Stimulated activated naive CD8-positive, alpha-beta T cell treated with anti-CD3 and anti-CD28 coated beads, Interleukin-15, Interleukin-2, amounts not matched to agents 100 ng/mL and 50 ng/mL, for 24 hours (primary cell): ENCODE measurements around the gene TOP1.

Source experiments
- H3K27ac Mint-ChIP-seq: one replicate; pipeline ENCODE4 v1.8.0; 2021; ENCODE audit warnings: mild to moderate bottlenecking, mixed read lengths
- H3K27me3 Mint-ChIP-seq: one replicate; pipeline ENCODE4 v1.8.0; 2021; ENCODE audit warnings: mixed read lengths
- H3K36me3 Mint-ChIP-seq: one replicate; pipeline ENCODE4 v1.8.0; 2021; ENCODE audit warnings: low read depth, mixed read lengths
- H3K4me1 Mint-ChIP-seq: one replicate; pipeline ENCODE4 v1.8.0; 2021; ENCODE audit warnings: low read depth, mixed read lengths
- H3K4me3 Mint-ChIP-seq: one replicate; pipeline ENCODE4 v1.8.0; 2021; ENCODE audit warnings: mild to moderate bottlenecking, mixed read lengths
- H3K9me3 Mint-ChIP-seq: one replicate; pipeline ENCODE4 v1.8.0; 2021; ENCODE audit warnings: mixed read lengths

TOP1 gene

GRCh38 chr20:41154436-41155176 is 126.0 kb downstream of the TOP1 start:
- Mint-ChIP-seq H3K36me3 (peaks cover 16% of the 10 kb centered on the region), H3K9me3 (no peaks in the 10 kb centered on the region), H3K4me1 (peaks cover 97% of the 10 kb centered on the region), H3K4me3 (no peak overlapping the region), H3K27me3 (no peaks in the 10 kb centered on the region), H3K27ac (peak overlapping the region; percentile 88)

GRCh38 chr20:41155261-41155660 is 126.6 kb downstream of the TOP1 start:
- Mint-ChIP-seq H3K27ac (peak overlapping the region; percentile 88), H3K27me3 (no peaks in the 10 kb centered on the region), H3K9me3 (no peaks in the 10 kb centered on the region), H3K36me3 (peaks cover 23% of the 10 kb centered on the region), H3K4me1 (peaks cover 97% of the 10 kb centered on the region), H3K4me3 (no peak overlapping the region)

GRCh38 chr20:41158082-41158625 is 129.5 kb downstream of the TOP1 start:
- Mint-ChIP-seq H3K4me3 (peak overlapping the region; percentile 76), H3K9me3 (no peaks in the 10 kb centered on the region), H3K4me1 (peaks cover 95% of the 10 kb centered on the region), H3K27me3 (no peaks in the 10 kb centered on the region), H3K27ac (peak overlapping the region; percentile 99), H3K36me3 (peaks cover 44% of the 10 kb centered on the region)

- peak overlapping the region; percentile 99 for H3K27ac Mint-ChIP-seq
- no peaks in the 10 kb centered on the region for H3K9me3 Mint-ChIP-seq
- peaks cover 94% of the 10 kb centered on the region for H3K4me1 Mint-ChIP-seq
- H3K36me3 Mint-ChIP-seq, result peaks cover 53% of the 10 kb centered on the region
- no peak overlapping the region for H3K4me3 Mint-ChIP-seq
- H3K27me3 Mint-ChIP-seq, result no peaks in the 10 kb centered on the region
Observed at GRCh38 chr20:41159547-41159946, 130.9 kb downstream of the TOP1 start.

GRCh38 chr20:41160686-41161085 is 132.1 kb downstream of the TOP1 start:
- H3K4me1 Mint-ChIP-seq, result peaks cover 89% of the 10 kb centered on the region
- H3K9me3 Mint-ChIP-seq, result no peaks in the 10 kb centered on the region
- H3K4me3 Mint-ChIP-seq, result no peak overlapping the region
- H3K36me3 Mint-ChIP-seq, result peaks cover 60% of the 10 kb centered on the region
- H3K27me3 Mint-ChIP-seq, result no peaks in the 10 kb centered on the region
- H3K27ac Mint-ChIP-seq, result peak overlapping the region; percentile 99

GRCh38 chr20:41161886-41162285 is 133.3 kb downstream of the TOP1 start:
- Mint-ChIP-seq H3K27ac (peak overlapping the region; percentile 76), H3K36me3 (peaks cover 72% of the 10 kb centered on the region), H3K9me3 (no peaks in the 10 kb centered on the region), H3K4me3 (no peak overlapping the region), H3K4me1 (peaks cover 82% of the 10 kb centered on the region), H3K27me3 (no peaks in the 10 kb centered on the region)

- peaks cover 76% of the 10 kb centered on the region for H3K36me3 Mint-ChIP-seq
- no peaks in the 10 kb centered on the region for H3K27me3 Mint-ChIP-seq
Observed at GRCh38 chr20:41162396-41162795, 133.8 kb downstream of the TOP1 start.

GRCh38 chr20:41163821-41164220 is 135.2 kb downstream of the TOP1 start:
- H3K4me1 Mint-ChIP-seq, result peaks cover 74% of the 10 kb centered on the region
- H3K36me3 Mint-ChIP-seq, result peaks cover 76% of the 10 kb centered on the region
- no peaks in the 10 kb centered on the region for H3K27me3 Mint-ChIP-seq

More at GRCh38 chr20:41162396-41162795, 133.8 kb downstream of the TOP1 start:
- Mint-ChIP-seq H3K4me3 (no peak overlapping the region), H3K9me3 (no peaks in the 10 kb centered on the region), H3K4me1 (peaks cover 82% of the 10 kb centered on the region), H3K27ac (peak overlapping the region; percentile 76)

GRCh38 chr20:41165001-41165882 is 136.6 kb downstream of the TOP1 start:
- no peaks in the 10 kb centered on the region for H3K27me3 Mint-ChIP-seq
- no peak overlapping the region for H3K4me3 Mint-ChIP-seq
- no peaks in the 10 kb centered on the region for H3K9me3 Mint-ChIP-seq
- H3K27ac Mint-ChIP-seq, result peak overlapping the region; percentile 42
- peaks cover 60% of the 10 kb centered on the region for H3K4me1 Mint-ChIP-seq
- H3K36me3 Mint-ChIP-seq, result peaks cover 81% of the 10 kb centered on the region

More at GRCh38 chr20:41163821-41164220, 135.2 kb downstream of the TOP1 start:
- H3K27ac Mint-ChIP-seq, result peak overlapping the region; percentile 62
- H3K9me3 Mint-ChIP-seq, result no peaks in the 10 kb centered on the region
- no peak overlapping the region for H3K4me3 Mint-ChIP-seq

GRCh38 chr20:41166201-41167117 is 137.8 kb downstream of the TOP1 start:
- Mint-ChIP-seq H3K4me1 (peaks cover 48% of the 10 kb centered on the region), H3K27me3 (no peaks in the 10 kb centered on the region), H3K4me3 (no peak overlapping the region), H3K9me3 (no peaks in the 10 kb centered on the region), H3K27ac (peak overlapping the region; percentile 42), H3K36me3 (peaks cover 80% of the 10 kb centered on the region)

- Mint-ChIP-seq H3K27me3 (no peaks in the 10 kb centered on the region), H3K9me3 (no peaks in the 10 kb centered on the region), H3K4me3 (no peak overlapping the region), H3K36me3 (peaks cover 83% of the 10 kb centered on the region), H3K27ac (peak overlapping the region; percentile 22), H3K4me1 (peaks cover 48% of the 10 kb centered on the region)
Observed at GRCh38 chr20:41167118-41167470, 138.5 kb downstream of the TOP1 start.

- peaks cover 81% of the 10 kb centered on the region for H3K36me3 Mint-ChIP-seq
- peaks cover 45% of the 10 kb centered on the region for H3K4me1 Mint-ChIP-seq
- H3K4me3 Mint-ChIP-seq, result no peak overlapping the region
- no peaks in the 10 kb centered on the region for H3K9me3 Mint-ChIP-seq
- peak overlapping the region; percentile 22 for H3K27ac Mint-ChIP-seq
- no peaks in the 10 kb centered on the region for H3K27me3 Mint-ChIP-seq
Observed at GRCh38 chr20:41167481-41168253, 139.0 kb downstream of the TOP1 start.

GRCh38 chr20:41168281-41169161 is 139.9 kb downstream of the TOP1 start:
- H3K27me3 Mint-ChIP-seq, result no peaks in the 10 kb centered on the region

More at GRCh38 chr20:41168281-41169161, 139.9 kb downstream of the TOP1 start:
- no peak overlapping the region for H3K27ac Mint-ChIP-seq
- H3K4me1 Mint-ChIP-seq, result peaks cover 37% of the 10 kb centered on the region
- H3K4me3 Mint-ChIP-seq, result no peak overlapping the region
- H3K9me3 Mint-ChIP-seq, result no peaks in the 10 kb centered on the region
- H3K36me3 Mint-ChIP-seq, result peaks cover 79% of the 10 kb centered on the region
